GM18519 (cell line): ENCODE data around the gene NCLN.
"Not testable (repeated sequence)": the region's sequence is repeated elsewhere in the genome, so short reads cannot be mapped to it uniquely, and the experiment has no call there.

Source experiments
- ATAC-seq: cut with Tn5 transposase; IDR thresholded peaks from one replicate; pipeline ENCODE4 v1.9.1; 2021; ENCODE audit warnings: mild to moderate bottlenecking, moderate library complexity; ENCODE audit not compliant: unreplicated experiment, low FRiP score

Gene NCLN

GRCh38 chr19:3196064-3196932 lies 10.6 kb downstream of the NCLN start:
- ATAC-seq, result no peak

- no peak for ATAC-seq
These were observed 11.1 kb downstream of the NCLN start for GRCh38 chr19:3196933-3197205.

DNA sequence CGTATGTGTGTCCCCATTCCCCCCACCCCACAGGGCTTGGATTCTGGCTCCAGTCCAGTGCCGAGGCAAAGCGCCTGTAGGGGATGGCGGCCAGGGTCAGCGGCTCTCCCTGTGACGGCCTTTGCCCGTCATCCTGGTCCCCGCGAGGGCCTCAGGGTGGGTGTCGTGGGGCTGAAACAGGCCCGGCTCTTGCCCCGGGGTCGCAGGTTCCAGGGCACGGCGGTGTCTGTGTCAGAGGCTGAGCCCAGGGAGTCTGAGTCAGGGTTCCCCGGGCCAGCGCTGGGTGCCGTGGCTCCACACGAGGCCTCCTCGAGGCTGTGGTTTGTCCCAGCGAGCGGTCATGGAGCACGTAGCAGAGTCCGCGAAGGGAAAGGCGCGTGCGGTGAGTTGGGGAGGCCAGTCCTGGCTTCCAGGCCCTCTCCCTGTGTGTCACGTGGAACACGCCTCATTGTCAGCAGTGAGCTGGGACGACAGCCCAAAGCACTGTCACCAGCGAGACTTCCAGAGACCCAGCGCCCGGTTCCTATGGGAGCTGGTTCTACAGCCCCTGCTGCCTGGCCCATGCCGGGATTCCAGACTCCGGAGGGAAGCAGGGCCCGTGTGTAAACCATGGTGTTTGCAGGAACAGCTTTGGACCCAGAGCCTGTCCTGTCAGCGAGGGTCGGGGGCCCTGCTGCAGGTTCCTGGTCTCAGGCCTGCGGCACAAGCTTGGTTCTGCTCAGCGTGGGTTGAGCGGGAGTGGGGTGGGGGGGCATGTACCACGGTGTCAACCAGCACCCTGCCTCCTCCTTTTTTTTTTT lies 13.4 kb downstream of the NCLN start:
- no peak for ATAC-seq

DNA sequence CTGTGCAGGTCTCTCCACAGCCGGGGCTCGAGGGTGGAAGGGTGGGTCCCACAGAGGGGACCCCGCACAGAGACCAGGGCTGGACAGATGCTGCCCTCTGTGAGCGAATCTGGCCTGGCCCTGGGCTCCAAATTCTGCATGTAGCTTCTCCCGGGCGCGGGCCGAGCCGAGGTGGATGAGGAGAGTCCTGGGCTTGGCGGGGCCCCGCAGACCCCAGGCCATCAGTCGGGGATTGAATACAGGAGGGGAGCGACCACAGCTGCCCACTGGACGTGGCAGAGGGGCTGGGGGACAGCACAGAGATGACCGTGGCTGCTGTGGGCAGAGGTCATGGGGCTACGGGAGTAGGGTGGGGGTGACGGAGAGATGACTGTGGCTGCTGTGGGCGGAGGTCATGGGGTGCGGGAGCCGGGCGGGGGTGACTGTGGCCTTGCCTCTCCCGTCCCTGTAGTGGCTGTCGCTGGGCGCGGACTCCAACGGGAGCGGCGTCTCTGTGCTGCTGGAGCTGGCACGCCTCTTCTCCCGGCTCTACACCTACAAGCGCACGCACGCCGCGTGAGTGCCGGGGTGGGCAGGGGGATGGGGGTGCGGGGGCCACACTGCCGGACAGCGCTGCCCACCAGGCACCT lies 15.5 kb downstream of the NCLN start:
- no peak for ATAC-seq

- no peak for ATAC-seq
These were observed 16.2 kb downstream of the NCLN start for GRCh38 chr19:3201911-3202310.

- ATAC-seq, result no peak
These were observed 16.6 kb downstream of the NCLN start for GRCh38 chr19:3202346-3202745.

DNA sequence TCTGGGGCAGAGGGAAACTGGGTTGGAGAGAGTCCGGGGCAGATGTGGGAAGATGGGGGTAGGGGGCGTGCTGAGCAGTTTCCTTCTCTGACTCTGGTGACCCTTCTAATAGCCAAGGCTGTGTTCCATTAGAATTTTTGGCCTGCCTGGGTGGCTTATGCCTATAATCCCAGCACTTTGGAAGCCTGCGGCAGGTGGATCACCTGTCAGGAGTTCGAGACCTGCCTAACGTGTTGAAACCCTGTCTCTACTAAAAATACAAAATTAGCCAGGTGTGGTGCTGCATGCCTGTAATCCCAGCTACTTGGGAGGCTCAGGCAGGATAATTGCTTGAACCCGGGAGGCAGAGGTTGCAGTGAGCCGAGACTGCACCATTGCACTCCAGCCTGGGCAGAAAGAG lies 17.2 kb downstream of the NCLN start:
- ATAC-seq, result not testable (repeated sequence)

DNA sequence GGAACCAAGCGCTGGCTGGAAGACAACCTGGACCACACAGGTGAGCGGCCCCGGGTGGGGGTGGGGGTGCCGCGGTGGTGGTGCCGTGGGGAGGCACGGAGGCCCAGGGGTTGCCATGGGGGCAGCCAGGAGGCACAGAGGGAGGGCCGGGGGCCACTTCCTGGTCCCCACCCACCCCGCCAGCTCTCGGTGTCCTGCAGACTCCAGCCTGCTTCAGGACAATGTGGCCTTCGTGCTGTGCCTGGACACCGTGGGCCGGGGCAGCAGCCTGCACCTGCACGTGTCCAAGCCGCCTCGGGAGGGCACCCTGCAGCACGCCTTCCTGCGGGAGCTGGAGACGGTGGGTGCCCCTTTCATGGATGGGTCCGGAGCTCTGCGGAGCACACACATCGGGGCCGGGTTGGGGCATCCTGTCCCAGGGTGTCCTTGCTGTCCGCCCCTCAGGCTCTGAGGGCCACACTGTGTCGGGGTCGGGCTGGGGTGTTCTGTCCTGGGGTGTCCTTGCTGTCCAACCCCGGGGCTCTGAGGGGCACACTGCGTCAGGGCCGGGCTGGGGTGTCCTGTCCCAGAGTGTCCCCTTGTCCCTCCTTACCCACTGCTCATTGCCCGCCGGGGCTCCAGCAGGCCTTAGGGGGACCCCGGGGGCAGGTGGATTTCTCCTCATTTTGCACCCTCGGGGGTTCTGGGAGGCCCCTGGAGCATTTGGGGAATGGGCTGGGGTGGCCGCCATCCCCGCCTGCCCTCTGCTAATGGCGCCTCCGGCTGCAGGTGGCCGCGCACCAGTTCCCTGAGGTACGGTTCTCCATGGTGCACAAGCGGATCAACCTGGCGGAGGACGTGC lies 18.3 kb downstream of the NCLN start:
- no peak for ATAC-seq

GRCh38 chr19:3204646-3205275 lies 19.0 kb downstream of the NCLN start:
- no peak for ATAC-seq

DNA sequence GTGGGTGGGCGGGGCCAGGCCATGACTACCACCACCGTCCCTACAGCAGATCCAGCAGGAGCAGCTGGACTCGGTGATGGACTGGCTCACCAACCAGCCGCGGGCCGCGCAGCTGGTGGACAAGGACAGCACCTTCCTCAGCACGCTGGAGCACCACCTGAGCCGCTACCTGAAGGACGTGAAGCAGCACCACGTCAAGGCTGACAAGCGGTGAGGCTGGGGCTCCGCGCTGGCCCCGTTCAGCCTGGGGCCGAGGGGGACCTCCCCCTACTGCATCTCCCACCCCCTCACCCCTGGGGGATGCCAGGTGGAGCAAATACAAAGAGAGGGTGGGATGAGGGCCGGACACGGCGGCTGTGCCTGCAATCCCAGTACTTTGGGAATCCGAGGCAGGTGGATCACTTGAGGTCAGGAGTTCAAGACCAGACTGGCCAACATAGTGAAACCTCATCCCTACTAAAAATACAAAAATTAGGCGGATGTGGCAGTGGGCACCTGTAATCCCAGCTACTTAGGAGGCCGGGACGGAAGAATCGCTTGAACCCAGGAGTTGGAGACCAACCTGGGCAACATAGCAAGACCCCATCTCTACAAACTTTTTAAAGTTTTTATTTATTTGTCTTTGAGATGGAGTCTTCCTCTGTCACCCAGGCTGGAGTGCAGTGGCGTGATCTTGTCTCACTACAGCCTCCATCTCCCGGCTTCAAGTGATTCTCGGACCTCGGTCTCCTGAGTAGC lies 20.7 kb downstream of the NCLN start:
- ATAC-seq, result no peak

DNA sequence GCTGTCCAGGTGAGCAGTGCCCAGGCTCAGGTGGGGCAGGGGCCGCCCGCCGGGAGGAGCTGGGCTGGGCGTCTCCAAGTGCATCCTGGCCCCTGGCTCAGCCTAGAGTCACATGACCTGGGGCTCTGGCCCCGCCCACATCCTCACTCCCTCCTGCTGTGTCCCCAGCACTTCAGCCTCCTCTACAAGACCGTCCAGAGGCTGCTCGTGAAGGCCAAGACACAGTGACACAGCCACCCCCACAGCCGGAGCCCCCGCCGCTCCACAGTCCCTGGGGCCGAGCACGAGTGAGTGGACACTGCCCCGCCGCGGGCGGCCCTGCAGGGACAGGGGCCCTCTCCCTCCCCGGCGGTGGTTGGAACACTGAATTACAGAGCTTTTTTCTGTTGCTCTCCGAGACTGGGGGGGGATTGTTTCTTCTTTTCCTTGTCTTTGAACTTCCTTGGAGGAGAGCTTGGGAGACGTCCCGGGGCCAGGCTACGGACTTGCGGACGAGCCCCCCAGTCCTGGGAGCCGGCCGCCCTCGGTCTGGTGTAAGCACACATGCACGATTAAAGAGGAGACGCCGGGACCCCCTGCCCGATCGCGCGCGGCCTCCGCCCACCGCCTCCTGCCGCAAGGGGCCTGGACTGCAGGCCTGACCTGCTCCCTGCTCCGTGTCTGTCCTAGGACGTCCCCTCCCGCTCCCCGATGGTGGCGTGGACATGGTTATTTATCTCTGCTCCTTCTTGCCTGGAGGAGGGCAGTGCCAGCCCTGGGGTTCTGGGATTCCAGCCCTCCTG lies 21.9 kb downstream of the NCLN start:
- no peak for ATAC-seq

DNA sequence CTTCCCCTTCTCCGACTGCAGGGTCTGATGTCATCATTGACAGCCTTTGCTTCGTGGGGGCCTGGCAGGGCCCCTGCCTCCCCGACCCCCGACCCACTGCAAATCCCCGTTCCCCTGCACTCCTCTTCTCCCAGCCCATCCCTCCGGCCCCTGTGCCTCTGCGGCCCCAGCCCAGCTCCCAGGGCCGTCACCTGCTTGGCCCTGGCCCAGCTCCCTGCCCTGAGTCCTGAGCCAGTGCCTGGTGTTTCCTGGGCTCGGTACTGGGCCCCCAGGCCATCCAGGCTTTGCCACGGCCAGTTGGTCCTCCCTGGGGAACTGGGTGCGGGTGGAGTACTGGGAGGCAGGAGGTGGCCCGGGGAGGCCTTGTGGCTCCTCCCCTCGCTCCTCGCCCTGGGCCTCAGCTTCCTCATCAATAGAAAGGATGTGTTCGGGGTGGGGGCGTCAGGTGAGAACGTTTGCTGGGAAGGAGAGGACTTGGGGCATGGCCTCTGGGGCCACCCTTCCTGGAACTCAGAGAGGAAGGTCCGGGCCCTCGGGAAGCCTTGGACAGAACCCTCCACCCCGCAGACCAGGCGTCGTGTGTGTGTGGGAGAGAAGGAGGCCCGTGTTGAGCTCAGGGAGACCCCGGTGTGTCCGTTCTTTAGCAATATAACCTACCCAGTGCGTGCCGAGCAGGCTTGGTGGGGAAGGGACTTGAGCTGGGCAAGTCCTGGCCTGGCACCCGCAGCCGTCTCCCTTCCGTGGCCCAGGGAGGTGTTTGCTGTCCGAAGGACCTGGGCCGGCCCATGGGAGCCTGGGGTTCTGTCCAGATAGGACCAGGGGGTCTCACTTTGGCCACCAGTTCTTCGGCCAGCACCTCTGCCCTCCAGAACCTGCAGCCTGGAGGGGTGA lies 22.8 kb downstream of the NCLN start:
- no peak for ATAC-seq

GRCh38 chr19:3210347-3211017 lies 24.8 kb downstream of the NCLN start:
- ATAC-seq, result no peak

GRCh38 chr19:3211191-3211590 lies 25.5 kb downstream of the NCLN start:
- ATAC-seq, result no peak

- no peak for ATAC-seq
These were observed 27.4 kb downstream of the NCLN start for GRCh38 chr19:3213159-3213558.

DNA sequence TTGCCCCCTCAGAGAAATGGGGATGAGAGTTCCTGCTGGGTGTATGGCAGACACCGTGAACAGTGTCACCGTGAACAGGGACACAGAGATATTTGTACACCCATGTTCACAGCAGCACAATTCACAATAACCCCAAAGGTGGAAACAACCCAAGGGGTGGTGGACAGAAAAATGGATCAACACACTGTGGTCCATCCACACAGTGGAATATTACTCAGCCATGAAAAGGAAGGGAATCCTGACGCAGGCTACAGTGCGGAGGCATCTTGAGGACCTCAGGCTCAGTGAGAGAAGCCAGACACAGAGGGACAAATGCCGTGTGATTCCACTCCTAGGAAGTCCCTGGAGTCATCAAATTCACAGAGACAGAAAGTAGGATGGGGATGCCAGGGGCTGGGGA lies 31.1 kb downstream of the NCLN start:
- ATAC-seq, result no peak

- no peak for ATAC-seq
These were observed 34.8 kb downstream of the NCLN start for GRCh38 chr19:3220576-3220975.
